GM18909 (cell line): ENCODE measurements around the gene GINS2.

ENCODE experiments used
- ATAC-seq: cut with Tn5 transposase; IDR thresholded peaks from one replicate; pipeline ENCODE4 v1.9.1; 2021; ENCODE audit warnings: mild to moderate bottlenecking; ENCODE audit not compliant: unreplicated experiment, poor library complexity

GINS2 gene

DNA sequence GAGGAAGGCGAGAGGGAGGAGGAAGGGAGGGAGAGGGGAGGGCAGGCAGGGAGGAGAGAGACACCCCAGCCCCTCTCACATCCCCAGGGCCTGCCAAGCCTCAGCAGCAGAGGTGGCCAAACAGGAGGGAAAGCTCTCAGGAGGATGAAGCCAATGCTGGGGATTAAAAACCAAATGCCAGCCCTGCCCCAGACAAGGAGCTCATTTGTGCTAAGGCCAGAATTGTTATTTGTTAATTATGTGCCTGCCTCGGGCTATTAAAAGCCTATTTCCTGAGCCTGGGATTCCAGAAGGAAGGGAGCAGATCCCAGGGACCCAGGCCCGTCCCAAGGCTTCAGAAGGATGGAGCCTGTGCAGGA is 27.9 kb upstream of the GINS2 start:
- no peak for ATAC-seq

- no peak for ATAC-seq
These were observed 27.4 kb upstream of the GINS2 start for GRCh38 chr16:85716022-85716679.

DNA sequence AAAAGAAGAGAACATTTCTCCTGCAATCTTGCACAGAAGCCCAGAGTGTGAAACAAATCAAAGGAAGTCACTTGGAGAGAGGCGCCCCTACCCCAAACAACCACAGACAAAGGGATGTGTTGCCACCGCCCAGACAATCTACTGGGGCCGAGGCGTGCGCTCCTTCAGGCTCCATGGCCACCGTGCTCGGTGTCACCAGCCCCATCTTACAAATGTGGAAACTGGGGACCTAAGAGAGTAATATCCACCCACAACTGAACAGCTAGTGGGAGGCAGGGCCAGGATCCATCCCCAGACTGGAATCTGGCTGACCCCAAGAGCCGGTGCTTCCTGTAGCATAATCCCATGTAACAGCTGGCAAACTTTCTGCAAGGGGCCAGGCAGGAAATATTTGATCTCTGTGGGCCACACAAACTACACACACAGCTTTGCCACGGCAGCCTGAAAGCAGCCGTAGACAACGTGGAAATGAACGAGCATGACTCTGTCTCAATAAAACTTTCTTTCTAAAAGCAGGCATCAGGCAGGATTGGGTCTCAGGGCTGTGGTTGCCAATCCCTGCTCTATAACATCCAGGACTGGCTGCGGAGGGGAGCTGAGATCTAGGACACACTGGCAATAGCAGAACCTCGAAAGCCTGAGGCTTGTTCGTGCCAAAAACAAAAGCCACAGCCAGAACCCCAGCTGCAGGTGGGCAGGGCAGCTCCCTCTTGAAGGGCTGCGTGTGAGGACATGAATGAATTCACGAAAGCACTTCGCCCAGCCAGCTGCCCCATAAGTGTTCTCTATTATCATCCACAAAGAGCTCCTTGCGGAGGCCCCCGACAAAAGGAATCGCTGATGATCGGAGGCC is 26.6 kb upstream of the GINS2 start:
- ATAC-seq = no peak

DNA sequence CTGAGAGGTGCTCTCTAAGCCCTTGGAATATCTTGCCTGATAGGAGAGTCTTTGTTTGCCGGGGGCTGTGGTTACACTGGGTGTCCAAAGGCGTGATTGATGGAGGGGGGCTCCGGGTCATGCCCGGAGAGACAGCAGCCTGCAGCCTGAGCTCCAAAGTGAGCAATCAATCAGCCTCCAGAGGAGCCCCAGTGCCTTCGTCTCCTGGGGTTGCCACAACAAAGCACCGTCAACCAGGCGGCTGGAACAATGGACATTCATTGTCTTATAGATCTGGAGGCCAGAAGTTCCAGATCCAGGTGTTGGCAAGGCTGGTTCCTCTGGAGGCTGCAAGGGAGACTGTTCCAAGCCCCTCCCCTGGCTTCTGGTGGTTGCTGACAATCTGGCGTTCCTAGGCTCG is 24.0 kb upstream of the GINS2 start:
- no peak for ATAC-seq

DNA sequence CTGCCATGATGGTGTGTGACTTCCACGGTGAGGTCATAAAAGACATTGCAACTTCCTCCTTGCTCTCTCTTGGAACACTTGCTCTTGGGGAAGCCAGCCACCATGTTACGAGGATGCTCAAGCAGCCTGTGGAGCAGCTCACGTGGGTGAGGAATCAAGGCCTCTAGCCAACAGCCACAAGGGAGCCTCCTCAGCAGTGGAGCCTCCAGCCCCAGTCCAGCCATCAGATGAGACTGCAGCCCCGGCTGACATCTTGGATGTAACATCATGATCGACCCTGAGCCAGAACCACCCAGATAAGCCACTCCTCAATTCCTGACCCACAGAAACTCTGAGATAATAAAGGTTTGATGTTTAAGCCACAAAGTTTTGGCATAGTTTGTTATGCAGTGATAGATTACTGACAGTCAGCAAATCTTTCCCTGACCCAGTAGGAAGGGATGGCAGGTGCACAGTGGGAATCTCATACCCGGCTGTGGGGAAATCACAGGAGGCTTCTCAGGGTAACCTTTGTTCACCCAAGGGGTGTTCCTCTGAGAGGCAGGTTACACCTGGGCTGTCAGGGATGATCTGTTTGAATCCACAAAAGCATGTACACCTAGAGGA is 23.3 kb upstream of the GINS2 start:
- ATAC-seq = no peak

DNA sequence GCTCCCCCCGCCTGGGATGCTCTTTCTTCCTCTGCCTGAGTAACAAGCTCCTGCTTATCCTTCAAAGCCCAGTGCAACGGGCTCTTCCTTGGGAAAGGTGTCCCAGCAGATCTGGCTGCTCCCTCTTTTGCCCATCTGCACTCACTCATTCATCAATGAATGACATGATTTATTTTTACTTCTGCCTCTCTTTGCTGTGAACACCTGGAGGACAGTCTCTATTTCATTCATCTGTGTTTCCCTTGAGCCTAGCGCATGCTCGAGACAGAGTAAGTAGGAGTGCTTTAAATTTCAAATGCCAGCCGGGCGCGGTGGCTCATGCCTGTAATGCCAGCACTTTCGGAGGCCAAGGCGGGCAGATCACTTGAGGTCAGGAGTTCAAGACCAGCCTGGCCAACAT is 22.0 kb upstream of the GINS2 start:
- no peak for ATAC-seq

DNA sequence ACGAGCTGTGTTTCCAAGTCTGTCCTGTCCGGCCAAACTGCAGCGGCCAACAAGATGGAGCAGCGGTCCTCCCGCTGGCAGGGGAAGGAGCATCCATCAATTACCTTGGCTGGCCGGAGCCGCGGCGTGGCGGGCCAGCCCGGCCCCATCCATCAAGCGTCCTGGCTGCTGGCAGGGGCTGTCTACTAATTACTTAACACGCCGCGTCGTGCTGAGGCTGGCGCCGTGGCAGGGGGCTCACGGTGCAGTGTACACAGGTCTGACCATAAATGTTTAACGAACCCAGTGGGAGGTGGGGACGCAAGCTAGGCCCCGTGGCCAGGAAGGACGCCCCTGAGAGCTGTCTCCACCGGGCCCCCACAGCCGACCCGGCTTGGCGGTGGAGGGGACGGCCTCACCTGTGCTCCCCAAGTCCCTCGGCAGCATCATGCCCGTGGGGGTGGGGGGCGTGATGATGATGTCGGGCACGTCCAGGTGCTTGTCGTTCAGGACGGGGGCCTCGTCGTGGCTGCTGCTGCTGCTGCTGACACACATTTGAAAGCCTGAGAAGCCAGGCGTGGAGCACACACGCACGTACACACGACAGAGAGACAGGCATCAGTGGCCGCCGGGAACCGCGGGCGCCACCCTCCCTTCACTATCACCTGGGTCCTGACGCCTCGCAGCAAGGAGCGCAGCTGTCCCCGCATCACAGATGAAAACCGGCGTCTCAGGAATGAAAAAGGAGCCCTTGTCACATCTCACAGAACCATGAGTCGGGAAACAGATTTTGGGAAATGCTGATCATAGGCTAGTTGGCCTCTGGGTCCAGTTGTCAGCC is 21.2 kb upstream of the GINS2 start:
- ATAC-seq = no peak

DNA sequence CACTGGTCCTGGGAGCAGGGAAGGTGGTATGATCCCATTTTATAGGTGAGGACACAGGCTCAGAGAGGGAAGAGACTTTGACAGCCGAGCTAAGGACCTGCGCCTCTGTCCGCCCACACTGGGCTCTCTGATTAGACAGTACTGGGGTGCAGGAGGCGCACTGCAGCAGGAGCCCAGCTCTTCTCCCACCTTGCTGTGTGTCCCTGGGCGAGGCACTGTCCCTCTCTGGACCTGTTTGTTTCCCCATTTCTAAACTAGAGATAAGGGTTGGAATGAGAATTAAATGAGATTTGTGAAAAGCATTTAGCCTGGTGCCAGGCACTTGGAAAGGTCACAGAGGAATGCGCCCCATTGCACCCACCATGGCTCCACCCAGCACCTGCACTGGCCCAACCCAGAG is 19.6 kb upstream of the GINS2 start:
- ATAC-seq = no peak

GRCh38 chr16:85707528-85708095 is 18.9 kb upstream of the GINS2 start:
- no peak for ATAC-seq

- ATAC-seq = no peak
These were observed 17.8 kb upstream of the GINS2 start for GRCh38 chr16:85706449-85707034.

GRCh38 chr16:85704900-85705846 is 16.4 kb upstream of the GINS2 start:
- no peak for ATAC-seq

- no peak for ATAC-seq
These were observed 15.3 kb upstream of the GINS2 start for GRCh38 chr16:85704011-85704410.

DNA sequence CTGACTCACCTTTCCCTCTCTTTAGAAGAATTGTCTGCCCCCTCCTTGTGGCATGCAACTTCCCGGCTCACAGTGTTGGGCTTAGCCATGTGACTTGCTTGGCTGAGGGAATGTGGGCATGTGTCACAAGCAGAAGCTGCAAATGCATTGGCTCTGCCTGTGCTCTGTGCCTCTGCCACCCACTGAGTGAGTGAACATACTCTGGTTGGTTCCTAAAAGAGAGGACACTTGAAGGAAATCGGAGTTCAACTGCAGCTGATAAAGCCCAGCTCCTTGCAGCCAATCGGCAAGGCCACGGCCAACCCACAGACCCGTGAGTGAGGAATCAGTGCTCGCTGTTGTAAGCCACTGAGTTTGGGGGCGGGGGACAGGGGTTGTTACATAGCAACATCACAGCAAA is 10.9 kb upstream of the GINS2 start:
- ATAC-seq = no peak

GRCh38 chr16:85698935-85699558 is 10.3 kb upstream of the GINS2 start:
- ATAC-seq = no peak

DNA sequence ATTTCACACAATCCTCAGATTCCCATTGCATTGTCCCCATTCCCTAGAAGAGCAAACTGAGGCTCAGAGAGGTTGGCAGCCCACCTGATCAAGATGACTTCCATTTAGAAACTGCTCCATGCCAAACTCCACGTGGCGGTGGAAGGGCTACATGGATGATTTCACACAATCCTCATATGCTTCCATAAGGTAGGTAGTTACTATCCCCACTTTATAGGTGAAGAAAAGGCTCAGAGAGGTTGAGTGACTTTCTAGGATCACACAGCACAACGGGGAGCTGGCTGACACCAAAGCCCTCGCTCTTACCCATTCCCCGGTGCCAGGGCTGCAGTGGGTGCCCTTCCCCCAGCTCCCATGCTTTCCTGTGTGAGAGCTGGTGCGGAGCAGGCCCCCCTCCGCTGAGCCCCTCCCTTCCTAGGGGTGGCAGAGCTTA is 9.7 kb upstream of the GINS2 start:
- ATAC-seq = no peak

GRCh38 chr16:85697431-85697830 is 8.7 kb upstream of the GINS2 start:
- no peak for ATAC-seq

DNA sequence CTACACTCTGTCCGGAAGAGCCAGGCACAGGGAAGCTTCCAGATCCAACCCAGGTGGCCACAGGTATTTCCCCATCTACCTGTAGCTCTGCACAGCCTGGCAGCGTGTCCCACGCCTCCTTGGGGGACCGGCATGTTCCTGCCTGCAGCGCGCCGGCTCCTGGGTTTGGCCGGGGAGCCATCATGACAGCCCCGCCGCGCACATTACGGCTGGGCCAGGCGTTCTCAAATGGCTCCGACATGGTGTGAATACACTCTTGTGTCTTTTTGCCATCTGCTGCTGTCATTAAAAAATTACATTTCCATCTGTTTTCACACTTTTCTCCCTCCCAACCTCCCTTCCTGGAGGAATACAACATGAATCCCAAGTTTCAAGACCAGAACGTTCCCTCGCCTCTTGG is 8.0 kb upstream of the GINS2 start:
- no peak for ATAC-seq
